ENCODE data around the gene KIF5C.

DNA sequence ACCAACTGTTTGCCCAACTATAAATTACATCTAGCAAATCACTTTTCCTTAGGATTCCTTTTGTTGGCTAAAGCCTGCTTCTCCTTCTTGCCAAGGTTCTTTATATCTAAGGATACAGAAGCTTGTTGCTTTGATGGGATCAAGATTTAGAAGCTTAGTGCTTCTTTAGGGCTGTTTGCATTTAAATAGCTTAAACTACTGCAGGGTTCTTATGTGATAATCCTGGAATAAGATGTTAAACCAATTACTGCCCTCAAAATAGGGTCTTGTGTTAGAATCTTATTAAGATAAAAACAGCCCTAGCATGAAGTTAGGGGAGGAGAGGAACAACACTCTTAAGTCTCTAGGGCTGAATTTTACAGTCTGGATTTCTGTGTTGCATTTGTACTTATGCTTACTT lies 64.2 kb downstream of the KIF5C start:
- TF ChIP-seq, protein P1, sequence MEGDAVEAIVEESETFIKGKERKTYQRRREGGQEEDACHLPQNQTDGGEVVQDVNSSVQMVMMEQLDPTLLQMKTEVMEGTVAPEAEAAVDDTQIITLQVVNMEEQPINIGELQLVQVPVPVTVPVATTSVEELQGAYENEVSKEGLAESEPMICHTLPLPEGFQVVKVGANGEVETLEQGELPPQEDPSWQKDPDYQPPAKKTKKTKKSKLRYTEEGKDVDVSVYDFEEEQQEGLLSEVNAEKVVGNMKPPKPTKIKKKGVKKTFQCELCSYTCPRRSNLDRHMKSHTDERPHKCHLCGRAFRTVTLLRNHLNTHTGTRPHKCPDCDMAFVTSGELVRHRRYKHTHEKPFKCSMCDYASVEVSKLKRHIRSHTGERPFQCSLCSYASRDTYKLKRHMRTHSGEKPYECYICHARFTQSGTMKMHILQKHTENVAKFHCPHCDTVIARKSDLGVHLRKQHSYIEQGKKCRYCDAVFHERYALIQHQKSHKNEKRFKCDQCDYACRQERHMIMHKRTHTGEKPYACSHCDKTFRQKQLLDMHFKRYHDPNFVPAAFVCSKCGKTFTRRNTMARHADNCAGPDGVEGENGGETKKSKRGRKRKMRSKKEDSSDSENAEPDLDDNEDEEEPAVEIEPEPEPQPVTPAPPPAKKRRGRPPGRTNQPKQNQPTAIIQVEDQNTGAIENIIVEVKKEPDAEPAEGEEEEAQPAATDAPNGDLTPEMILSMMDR (IDR thresholded peaks at IDR 0.05; ENCODE audit: low read depth, low read length, missing input control) = no peak
- no peak for TF ChIP-seq NR2F2 (IDR thresholded peaks at IDR 0.05)
- no peak for TF ChIP-seq SP1 (IDR thresholded peaks at IDR 0.05)
- TF ChIP-seq, protein P2, sequence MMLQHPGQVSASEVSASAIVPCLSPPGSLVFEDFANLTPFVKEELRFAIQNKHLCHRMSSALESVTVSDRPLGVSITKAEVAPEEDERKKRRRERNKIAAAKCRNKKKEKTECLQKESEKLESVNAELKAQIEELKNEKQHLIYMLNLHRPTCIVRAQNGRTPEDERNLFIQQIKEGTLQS (IDR thresholded peaks at IDR 0.05) = no peak
- TF ChIP-seq JUND (IDR thresholded peaks at IDR 0.05) = no peak
- TF ChIP-seq GABPA (IDR thresholded peaks at IDR 0.05 in 1 of 2, conservative IDR thresholded peaks at IDR 0.05 in 1 of 2) = no peak
- no peak for TF ChIP-seq YY1 (IDR thresholded peaks at IDR 0.05)
- no peak for TF ChIP-seq RAD21 (IDR thresholded peaks at IDR 0.05)
- TF ChIP-seq TAF1 (conservative IDR thresholded peaks at IDR 0.05) = no peak
- TF ChIP-seq MAX (IDR thresholded peaks at IDR 0.05) = no peak
- no peak for TF ChIP-seq ZBTB33 (IDR thresholded peaks at IDR 0.05)
- TF ChIP-seq, protein P3, sequence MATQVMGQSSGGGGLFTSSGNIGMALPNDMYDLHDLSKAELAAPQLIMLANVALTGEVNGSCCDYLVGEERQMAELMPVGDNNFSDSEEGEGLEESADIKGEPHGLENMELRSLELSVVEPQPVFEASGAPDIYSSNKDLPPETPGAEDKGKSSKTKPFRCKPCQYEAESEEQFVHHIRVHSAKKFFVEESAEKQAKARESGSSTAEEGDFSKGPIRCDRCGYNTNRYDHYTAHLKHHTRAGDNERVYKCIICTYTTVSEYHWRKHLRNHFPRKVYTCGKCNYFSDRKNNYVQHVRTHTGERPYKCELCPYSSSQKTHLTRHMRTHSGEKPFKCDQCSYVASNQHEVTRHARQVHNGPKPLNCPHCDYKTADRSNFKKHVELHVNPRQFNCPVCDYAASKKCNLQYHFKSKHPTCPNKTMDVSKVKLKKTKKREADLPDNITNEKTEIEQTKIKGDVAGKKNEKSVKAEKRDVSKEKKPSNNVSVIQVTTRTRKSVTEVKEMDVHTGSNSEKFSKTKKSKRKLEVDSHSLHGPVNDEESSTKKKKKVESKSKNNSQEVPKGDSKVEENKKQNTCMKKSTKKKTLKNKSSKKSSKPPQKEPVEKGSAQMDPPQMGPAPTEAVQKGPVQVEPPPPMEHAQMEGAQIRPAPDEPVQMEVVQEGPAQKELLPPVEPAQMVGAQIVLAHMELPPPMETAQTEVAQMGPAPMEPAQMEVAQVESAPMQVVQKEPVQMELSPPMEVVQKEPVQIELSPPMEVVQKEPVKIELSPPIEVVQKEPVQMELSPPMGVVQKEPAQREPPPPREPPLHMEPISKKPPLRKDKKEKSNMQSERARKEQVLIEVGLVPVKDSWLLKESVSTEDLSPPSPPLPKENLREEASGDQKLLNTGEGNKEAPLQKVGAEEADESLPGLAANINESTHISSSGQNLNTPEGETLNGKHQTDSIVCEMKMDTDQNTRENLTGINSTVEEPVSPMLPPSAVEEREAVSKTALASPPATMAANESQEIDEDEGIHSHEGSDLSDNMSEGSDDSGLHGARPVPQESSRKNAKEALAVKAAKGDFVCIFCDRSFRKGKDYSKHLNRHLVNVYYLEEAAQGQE (IDR thresholded peaks at IDR 0.05) = no peak
- no peak for TF ChIP-seq EGR1 (IDR thresholded peaks at IDR 0.05; ENCODE audit: low read depth in 2 of 2)
